H9 (cell line): ENCODE results near the gene PLCB1. TPM values are rescaled to one million over a fixed set of nuclear protein-coding genes. Genes with fewer than 3 reads are reported as not detected.

Experiments
- DNase-seq: peaks from one replicate; pipeline ENCODE4 v3.0.0-alpha.2; 2017
- H2AFZ ChIP-seq: one replicate; pipeline ENCODE4 v1.6.1; 2013; ENCODE audit warnings: mild to moderate bottlenecking, low read length, control low read depth, moderate library complexity
- H2AK5ac ChIP-seq: 2 replicates; pipeline ENCODE4 v1.6.1; 2013; ENCODE audit warnings: low read length, control low read depth, mixed read lengths; ENCODE audit not compliant: insufficient read length
- H2BK120ac ChIP-seq: one replicate; pipeline ENCODE4 v1.6.1; 2013; ENCODE audit warnings: low read depth, mild to moderate bottlenecking, low read length, control low read depth, inconsistent platforms; ENCODE audit not compliant: poor library complexity, severe bottlenecking
- H2BK12ac ChIP-seq: 2 replicates; pipeline ENCODE4 v1.6.1; 2013; ENCODE audit warnings: low read length, control low read depth, mixed read lengths, low read depth; ENCODE audit not compliant: insufficient read length
- H2BK15ac ChIP-seq: 2 replicates; pipeline ENCODE4 v1.6.1; 2013; ENCODE audit warnings: low read depth, low read length, control low read depth
- H2BK20ac ChIP-seq: one replicate; pipeline ENCODE4 v1.6.1; 2013; ENCODE audit warnings: low read depth, mild to moderate bottlenecking, low read length, control low read depth, inconsistent platforms; ENCODE audit not compliant: poor library complexity, severe bottlenecking
- H2BK5ac ChIP-seq: 2 replicates; pipeline ENCODE4 v1.6.1; 2013; ENCODE audit warnings: low read length, control low read depth, mixed read lengths; ENCODE audit not compliant: insufficient read length
- H3K14ac ChIP-seq: 2 replicates; pipeline ENCODE4 v1.6.1; 2013; ENCODE audit warnings: low read length, control low read depth; ENCODE audit not compliant: insufficient read depth
- H3K18ac ChIP-seq: 2 replicates; pipeline ENCODE4 v1.6.1; 2013; ENCODE audit warnings: low read depth, mild to moderate bottlenecking, mixed read lengths, low read length, control low read depth; ENCODE audit not compliant: insufficient read length
- H3K23ac ChIP-seq: 2 replicates; pipeline ENCODE4 v1.6.1; 2013; ENCODE audit warnings: low read length, control low read depth, mixed read lengths, low read depth; ENCODE audit not compliant: insufficient read length
- H3K23me2 ChIP-seq: 2 replicates; pipeline ENCODE4 v1.6.1; 2013; ENCODE audit warnings: low read depth, mild to moderate bottlenecking, mixed read lengths, low read length, control low read depth; ENCODE audit not compliant: insufficient read length, poor library complexity, severe bottlenecking
- H3K27ac ChIP-seq: 2 replicates; pipeline ENCODE4 v1.5.1; 2013; ENCODE audit warnings: low read length, control low read depth, mixed read lengths, low read depth; ENCODE audit not compliant: insufficient read length
- H3K27me3 ChIP-seq: 2 replicates; pipeline ENCODE4 v1.6.1; 2013; ENCODE audit warnings: low read length, control low read depth, inconsistent platforms; ENCODE audit not compliant: insufficient read depth
- H3K4ac ChIP-seq: 2 replicates; pipeline ENCODE4 v1.6.1; 2013; ENCODE audit warnings: low read depth, mild to moderate bottlenecking, control low read depth, inconsistent platforms, low read length, moderate library complexity
- H3K4me1 ChIP-seq: 2 replicates; pipeline ENCODE4 v1.6.1; 2013; ENCODE audit warnings: low read length, control low read depth, inconsistent platforms; ENCODE audit not compliant: insufficient read depth
- H3K4me2 ChIP-seq: 2 replicates; pipeline ENCODE4 v1.6.1; 2013; ENCODE audit warnings: low read length, control low read depth, mixed read lengths; ENCODE audit not compliant: insufficient read length, insufficient read depth
- H3K56ac ChIP-seq: 2 replicates; pipeline ENCODE4 v1.6.1; 2013; ENCODE audit warnings: low read depth, mild to moderate bottlenecking, mixed read lengths, low read length, control low read depth; ENCODE audit not compliant: insufficient read length
- H3K79me1 ChIP-seq: 2 replicates; pipeline ENCODE4 v1.6.1; 2013; ENCODE audit warnings: low read depth, mild to moderate bottlenecking, moderate library complexity, low read length, control low read depth, inconsistent platforms; ENCODE audit not compliant: insufficient read depth, poor library complexity, severe bottlenecking
- H3K79me2 ChIP-seq: 2 replicates; pipeline ENCODE4 v1.6.1; 2013; ENCODE audit warnings: low read length, control low read depth, inconsistent platforms; ENCODE audit not compliant: insufficient read depth
- H3K9ac ChIP-seq: 2 replicates; pipeline ENCODE4 v1.6.1; 2013; ENCODE audit warnings: low read length, control low read depth, mixed read lengths; ENCODE audit not compliant: insufficient read length; ENCODE audit errors: extremely low read depth
- H3K9me3 ChIP-seq: one replicate; pipeline ENCODE4 v1.6.1; 2013; ENCODE audit warnings: low read depth, low read length, inconsistent platforms; ENCODE audit not compliant: control insufficient read depth
- H3T11ph ChIP-seq: one replicate; pipeline ENCODE4 v1.6.1; 2013; ENCODE audit warnings: mild to moderate bottlenecking, low read length, control low read depth, inconsistent platforms
- H4K20me1 ChIP-seq: one replicate; pipeline ENCODE4 v1.6.1; 2013; ENCODE audit not compliant: control insufficient read depth, insufficient read length, insufficient read depth
- H4K5ac ChIP-seq: 2 replicates; pipeline ENCODE4 v1.6.1; 2013; ENCODE audit warnings: low read depth, mild to moderate bottlenecking, mixed read lengths, low read length, control low read depth; ENCODE audit not compliant: insufficient read length
- H4K8ac ChIP-seq: replicated peaks from 2 replicates; pipeline ENCODE4 v1.6.1; 2013; ENCODE audit warnings: low read length, control low read depth, mixed read lengths, low read depth; ENCODE audit not compliant: insufficient read length
- H4K91ac ChIP-seq: 2 replicates; pipeline ENCODE4 v1.6.1; 2013; ENCODE audit warnings: low read depth, mild to moderate bottlenecking, moderate library complexity, mixed read lengths, low read length, control low read depth; ENCODE audit not compliant: insufficient read length
- H3K27ac Mint-ChIP-seq, 3 experiments: 2 replicates in 2 of 3; 3 replicates in 1 of 3; pipeline ENCODE4 v1.8.0; 2020 to 2021; ENCODE audit warnings: mixed read lengths in 3 of 3, mild to moderate bottlenecking in 1 of 3, moderate library complexity in 1 of 3
- H3K27me3 Mint-ChIP-seq: 2 replicates; pipeline ENCODE4 v1.8.0; 2021; ENCODE audit warnings: low read depth, mild to moderate bottlenecking, moderate library complexity, mixed read lengths
- H3K36me3 Mint-ChIP-seq, 3 experiments: 2 replicates in 2 of 3; 3 replicates in 1 of 3; pipeline ENCODE4 v1.8.0; 2020 to 2021; ENCODE audit warnings: low read depth in 3 of 3, mixed read lengths in 3 of 3; ENCODE audit not compliant: insufficient read depth in 1 of 3
- H3K4me1 Mint-ChIP-seq, 2 experiments: 2 replicates each; pipeline ENCODE4 v1.8.0; 2020; ENCODE audit warnings: mixed read lengths in 2 of 2
- H3K4me3 Mint-ChIP-seq, 2 experiments: 2 replicates in 1 of 2; 3 replicates in 1 of 2; pipeline ENCODE4 v1.8.0; 2020 to 2021; ENCODE audit warnings: mild to moderate bottlenecking in 2 of 2, mixed read lengths in 2 of 2, moderate library complexity in 1 of 2
- H3K9me3 Mint-ChIP-seq, 2 experiments: 2 replicates in 1 of 2; 3 replicates in 1 of 2; pipeline ENCODE4 v1.8.0; 2020; ENCODE audit warnings: mild to moderate bottlenecking in 2 of 2, mixed read lengths in 2 of 2, moderate library complexity in 1 of 2
- CTCF ChIP-seq: fragments of 200-600 bp; sonication (generic); conservative IDR thresholded peaks from 3 replicates; pipeline ENCODE4 v1.8.0; 2021; ENCODE audit warnings: antibody characterized with exemption, mild to moderate bottlenecking
- WGBS: extraction: QIAGEN DNeasy Blood & Tissue Kit; methylation state at CpG from one replicate; pipeline ENCODE4 v1.1.7; 2013; ENCODE audit warnings: missing lambda C conversion rate, low lambda C conversion rate, mixed read lengths; ENCODE audit not compliant: insufficient read length; ENCODE audit errors: extremely low coverage; 5-methylcytosine and 5-hydroxymethylcytosine counted together
- total RNA-seq: library from RNA; stranded (reverse); gene quantifications from 2 replicates; pipeline ENCODE4 v1.2.1, GENCODE V29; 2021

PLCB1 gene
- total RNA-seq, 1 experiment from 2014 or later: 11.5 TPM

GRCh38 chr20:8903655-8904605 lies 771.9 kb downstream of the PLCB1 start:
- Mint-ChIP-seq H3K4me1 (peaks cover 18 to 21% of the 10 kb centered on the region in 2 experiments), H3K27me3 (no peaks in the 10 kb centered on the region)
- no peak overlapping the region for H3T11ph ChIP-seq

More at GRCh38 chr20:8903655-8904605, 771.9 kb downstream of the PLCB1 start:
- WGBS: no CpG with 5 or more reads among the region's 2 CpGs
- Histone ChIP-seq H3K14ac (no peak overlapping the region), H3K4ac (no peak overlapping the region), H4K5ac (no peak overlapping the region), H3K23me2 (no peaks in the 10 kb centered on the region), H2AFZ (no peak overlapping the region), H2BK20ac (no peak overlapping the region), H4K8ac (no peak overlapping the region), H3K4me1 (no peaks in the 10 kb centered on the region), H4K91ac (no peak overlapping the region), H3K4me2 (no peak overlapping the region), H3K18ac (no peak overlapping the region), H2BK5ac (no peak overlapping the region), H3K27me3 (no peaks in the 10 kb centered on the region), H2BK15ac (no peak overlapping the region), H4K20me1 (no peaks in the 10 kb centered on the region), H3K56ac (no peak overlapping the region), H3K27ac (no peak overlapping the region), H3K79me2 (no peaks in the 10 kb centered on the region), H2AK5ac (no peak overlapping the region), H2BK120ac (no peak overlapping the region), H3K9me3 (no peaks in the 10 kb centered on the region), H3K9ac (no peak overlapping the region), H2BK12ac (no peak overlapping the region), H3K79me1 (no peaks in the 10 kb centered on the region), H3K23ac (no peak overlapping the region)
- no peak for DNase-seq
- no peaks in the 10 kb centered on the region; a peak in 2 of 5 replicates for H3K9me3 Mint-ChIP-seq
- H3K4me3 Mint-ChIP-seq: no peak overlapping the region
- H3K27ac Mint-ChIP-seq: no peak overlapping the region
- no peak for TF ChIP-seq CTCF
- H3K36me3 Mint-ChIP-seq: peaks cover 0 to 1% (median 0%) of the 10 kb centered on the region in 3 experiments; a peak in 1 of 7 replicates
